GM04503 (cell line): ENCODE data around the gene DMAC2.
"Not testable (repeated sequence)": the region's sequence is repeated elsewhere in the genome, so short reads cannot be mapped to it uniquely, and the experiment has no call there.

Experiments
- DNase-seq: peaks from one replicate; pipeline ENCODE4 v3.0.0-alpha.2; 2012; ENCODE audit warnings: low read depth

The DMAC2 gene

GRCh38 chr19:41422456-41422855 lies 17.3 kb downstream of the DMAC2 start:
- DNase-seq: no peak

DNA sequence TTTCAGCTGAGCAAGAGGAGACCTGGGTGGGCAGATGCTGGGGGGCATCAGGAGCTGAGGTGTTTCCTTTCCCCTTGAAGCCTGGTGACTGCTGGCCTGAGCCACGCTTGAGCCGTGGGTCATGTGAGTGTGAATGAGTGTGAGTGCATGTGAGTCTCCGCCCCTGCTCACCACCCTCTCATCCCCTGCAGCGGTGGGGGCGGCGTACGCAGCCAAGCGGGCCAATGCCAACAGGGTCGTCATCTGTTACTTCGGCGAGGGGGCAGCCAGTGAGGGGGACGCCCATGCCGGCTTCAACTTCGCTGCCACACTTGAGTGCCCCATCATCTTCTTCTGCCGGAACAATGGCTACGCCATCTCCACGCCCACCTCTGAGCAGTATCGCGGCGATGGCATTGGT lies 17.7 kb downstream of the DMAC2 start:
- no peak for DNase-seq

GRCh38 chr19:41421314-41421713 lies 18.4 kb downstream of the DMAC2 start:
- no peak for DNase-seq

- DNase-seq: no peak
Observed at GRCh38 chr19:41420101-41420880, 19.4 kb downstream of the DMAC2 start.

GRCh38 chr19:41416194-41416674 lies 23.5 kb downstream of the DMAC2 start:
- no peak for DNase-seq

DNA sequence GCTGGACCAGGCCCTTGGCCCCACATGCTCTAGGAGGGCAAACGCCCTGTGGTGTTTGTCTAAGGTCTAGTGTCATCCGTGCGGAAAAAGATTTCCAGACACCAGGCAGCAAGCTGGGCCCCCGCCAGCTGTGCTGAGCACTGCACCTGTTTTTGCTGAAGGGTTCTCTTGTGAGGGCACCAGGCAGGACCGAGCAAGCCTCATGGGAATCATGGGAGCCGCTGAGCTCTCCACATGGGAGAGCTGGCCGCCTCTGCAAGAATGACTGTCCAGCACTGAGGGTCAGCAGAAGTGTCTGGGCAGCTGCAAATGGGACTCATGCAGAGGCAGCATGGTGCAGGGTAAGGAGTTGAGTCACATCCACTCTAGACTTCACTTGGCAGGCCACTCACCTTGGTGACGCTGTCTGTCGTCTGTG lies 24.5 kb downstream of the DMAC2 start:
- DNase-seq: no peak

GRCh38 chr19:41414461-41414860 lies 25.3 kb downstream of the DMAC2 start:
- no peak for DNase-seq

GRCh38 chr19:41413947-41414346 lies 25.8 kb downstream of the DMAC2 start:
- DNase-seq: no peak

- no peak for DNase-seq
Observed at GRCh38 chr19:41412953-41413352, 26.8 kb downstream of the DMAC2 start.

DNA sequence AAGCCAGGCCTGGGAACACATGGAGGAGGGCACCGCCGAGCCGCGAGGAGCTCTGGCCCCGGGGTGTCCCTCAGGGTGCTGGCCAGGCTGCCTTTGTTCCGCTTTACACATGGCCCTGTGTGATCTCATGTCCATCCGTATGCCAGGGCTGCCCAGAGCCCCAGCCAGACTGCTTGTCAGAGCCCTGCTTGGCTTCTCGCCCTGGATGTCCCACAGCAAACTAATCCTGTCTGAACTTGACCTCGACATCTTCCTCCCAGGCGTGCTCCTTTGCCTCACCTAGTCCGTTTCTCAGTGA lies 27.8 kb downstream of the DMAC2 start:
- DNase-seq: no peak

DNA sequence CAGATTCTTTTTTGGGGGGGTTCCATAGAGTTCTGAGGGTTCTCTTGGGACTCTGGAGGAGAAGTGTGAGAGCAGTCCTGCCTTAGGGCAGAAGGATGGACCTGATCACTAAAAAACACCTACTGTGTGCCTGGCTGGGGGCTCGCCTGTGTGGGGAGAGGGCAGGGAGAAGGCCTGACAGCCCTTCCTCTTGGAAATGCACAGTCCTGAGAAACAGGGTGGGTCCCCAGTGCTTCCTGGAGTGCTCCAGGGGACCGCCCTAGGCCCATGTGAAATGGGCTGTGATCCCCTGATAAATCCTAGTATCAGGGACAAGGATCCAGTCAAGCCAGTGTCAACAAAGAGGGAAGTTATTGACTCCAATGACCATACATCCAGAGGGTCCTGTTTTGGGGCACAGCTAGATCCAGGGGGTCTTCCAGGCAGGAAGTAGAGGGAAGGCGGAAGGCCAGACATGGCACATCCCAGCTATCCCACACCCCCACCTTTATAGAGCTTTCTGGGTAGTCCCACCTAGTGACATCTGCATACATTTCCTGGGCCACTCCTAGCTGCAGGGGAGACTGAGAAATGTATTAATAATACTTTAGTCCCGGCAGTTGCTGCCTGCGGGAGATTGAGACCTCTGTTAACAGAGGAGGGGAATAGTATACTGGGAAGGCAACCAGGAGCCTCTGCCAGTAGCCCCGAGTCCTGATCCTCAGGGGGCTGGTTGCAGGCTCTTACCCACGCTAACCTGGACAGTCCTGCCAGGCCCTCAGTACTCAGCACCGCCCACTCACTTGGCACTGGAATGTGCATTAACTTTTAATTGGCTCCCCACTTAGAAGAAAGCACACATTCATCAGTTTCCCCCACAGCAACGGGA lies 28.4 kb downstream of the DMAC2 start:
- no peak for DNase-seq

GRCh38 chr19:41410336-41411054 lies 29.2 kb downstream of the DMAC2 start:
- DNase-seq: no peak

DNA sequence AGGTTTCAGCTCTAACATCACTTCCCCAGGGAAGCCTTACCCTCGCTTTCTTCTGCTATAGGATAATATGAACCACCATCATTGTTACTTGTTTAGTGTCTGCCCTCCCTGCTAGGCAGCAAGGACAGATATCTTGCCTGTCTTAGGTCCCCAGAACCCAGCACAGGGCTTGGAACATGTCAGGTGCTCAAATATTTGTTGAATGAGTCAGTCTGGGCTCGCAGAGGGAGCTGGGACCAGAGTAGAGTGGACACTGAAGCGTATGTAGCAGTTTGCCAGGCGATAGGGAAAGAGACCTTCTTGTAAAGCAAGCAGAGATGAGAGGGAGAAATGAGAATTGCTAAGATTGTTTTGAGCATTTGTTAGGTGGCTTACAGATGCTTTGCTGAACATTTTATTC lies 30.4 kb downstream of the DMAC2 start:
- DNase-seq: no peak

DNA sequence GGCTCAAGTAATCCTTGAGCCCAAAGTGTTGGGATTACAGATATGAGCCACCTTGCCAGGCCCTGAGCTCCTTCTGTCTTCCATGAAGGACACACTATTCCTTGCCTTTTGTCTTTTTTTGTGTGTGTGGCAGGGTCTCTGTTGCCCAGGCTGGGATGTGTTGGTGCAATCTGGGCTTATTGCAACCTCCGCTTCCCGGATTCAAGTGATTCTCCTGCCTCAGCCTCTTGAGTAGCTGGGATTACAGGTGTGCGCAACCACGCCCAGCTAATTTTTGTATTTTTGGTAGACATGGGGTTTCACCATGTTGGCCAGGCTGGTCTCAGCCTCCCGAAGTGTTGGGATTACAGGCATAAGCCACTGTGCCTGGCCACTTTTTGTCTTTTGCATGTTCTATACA lies 30.9 kb downstream of the DMAC2 start:
- DNase-seq: not testable (repeated sequence)

GRCh38 chr19:41408256-41408655 lies 31.5 kb downstream of the DMAC2 start:
- no peak for DNase-seq

- DNase-seq: no peak
Observed at GRCh38 chr19:41407271-41407670, 32.4 kb downstream of the DMAC2 start.

- DNase-seq: no peak
Observed at GRCh38 chr19:41405776-41406175, 33.9 kb downstream of the DMAC2 start.

DNA sequence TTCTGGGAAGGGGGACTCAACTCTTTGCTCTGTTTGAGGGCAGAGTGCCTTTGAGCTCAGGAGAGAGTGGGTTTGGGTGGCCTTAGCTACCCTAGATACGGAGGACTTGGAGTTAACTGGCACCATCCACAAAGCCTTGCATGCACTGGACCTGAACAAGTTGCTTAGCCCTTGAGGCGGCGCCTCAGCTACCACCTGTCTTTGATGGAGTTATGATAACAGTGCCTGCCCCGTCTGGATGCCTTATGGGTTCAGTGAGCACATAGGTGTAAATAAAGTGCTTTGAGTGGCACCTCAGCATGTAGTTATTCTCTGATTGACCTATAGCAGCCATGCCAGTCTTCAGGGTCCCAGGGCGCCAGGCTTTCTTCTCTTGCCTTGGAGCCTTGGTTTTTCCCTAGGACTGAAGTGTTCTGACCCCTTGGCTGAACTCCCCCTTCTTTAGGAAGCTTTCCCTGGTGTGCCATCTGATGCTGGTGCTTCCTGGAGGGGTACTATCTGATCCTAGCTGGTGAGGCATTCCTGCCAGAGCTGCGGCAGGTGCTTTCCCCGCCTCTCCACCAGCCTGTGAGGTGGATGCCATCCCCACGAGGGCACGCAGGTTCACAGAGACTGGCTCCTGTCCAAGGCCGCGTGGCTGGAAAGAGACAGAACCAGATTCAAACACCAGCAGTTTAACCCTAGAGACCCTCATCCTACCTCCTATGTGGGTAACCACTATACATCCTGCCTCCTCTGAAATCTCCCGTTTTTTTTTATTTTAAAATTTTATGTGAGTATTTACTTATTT lies 36.3 kb downstream of the DMAC2 start:
- DNase-seq: no peak

- DNase-seq: no peak
Observed at GRCh38 chr19:41402010-41402409, 37.7 kb downstream of the DMAC2 start.

DNA sequence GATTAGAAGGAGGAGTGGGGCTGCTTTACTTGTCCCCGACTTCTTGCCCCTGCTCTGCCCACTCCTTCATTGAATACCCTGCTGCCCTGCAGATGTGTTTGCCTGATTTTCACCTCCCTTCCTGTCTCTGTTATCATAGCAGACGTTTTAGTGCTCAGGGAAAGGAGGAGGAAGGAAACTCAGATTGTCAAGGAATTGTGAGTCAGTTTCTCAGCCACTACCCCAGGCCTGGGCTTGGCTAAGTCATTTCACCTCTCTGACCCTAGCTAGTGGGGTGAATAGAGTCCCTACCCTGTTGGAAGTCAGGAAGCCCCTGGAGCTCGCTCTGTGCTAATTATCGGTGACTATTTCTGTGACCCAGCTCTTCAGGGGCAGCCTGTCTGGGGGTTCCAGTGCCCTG lies 38.2 kb downstream of the DMAC2 start:
- no peak for DNase-seq

DNA sequence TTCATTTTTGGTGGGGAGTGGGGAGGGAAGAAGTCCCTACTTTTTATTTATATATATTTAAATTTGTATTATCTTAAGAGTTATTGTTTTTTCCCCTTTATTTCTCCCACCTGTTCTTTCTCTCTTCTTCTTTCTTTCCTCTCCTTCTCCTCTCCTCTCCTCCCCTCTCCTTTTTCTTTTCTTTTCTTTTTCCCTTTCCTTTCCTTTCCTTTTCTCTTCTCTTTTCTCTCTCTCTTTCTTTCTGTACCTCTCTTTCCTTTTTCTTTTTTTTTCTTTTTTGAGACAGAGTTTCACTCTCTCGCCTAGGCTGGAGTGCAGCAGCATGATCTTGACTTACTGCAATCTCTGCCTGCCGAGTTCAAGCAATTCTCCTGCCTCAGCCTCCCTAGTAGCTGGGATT lies 40.2 kb downstream of the DMAC2 start:
- DNase-seq: no peak

DNA sequence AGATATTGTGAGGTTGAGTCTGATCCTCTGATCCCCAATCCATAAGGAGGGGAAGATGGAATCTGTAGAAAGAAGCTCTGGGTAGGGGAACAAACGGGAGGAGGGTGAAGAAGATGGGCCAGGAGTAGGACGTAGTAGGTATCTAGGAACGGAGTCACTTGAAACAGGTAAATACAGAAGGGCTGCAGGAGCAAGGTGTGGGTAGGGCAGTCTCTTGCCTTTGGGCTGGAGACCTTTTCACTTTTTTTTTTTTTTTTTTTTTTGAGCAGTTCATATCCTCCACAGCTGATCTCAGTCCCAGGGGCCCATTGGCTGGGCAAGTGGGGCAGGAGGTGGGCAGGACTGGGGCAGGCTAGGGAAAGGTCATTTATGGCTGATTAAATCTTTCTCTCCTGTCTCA lies 40.6 kb downstream of the DMAC2 start:
- DNase-seq: no peak
